SK-N-SH (cell line): ENCODE results near the gene MLLT3. TPM values are rescaled to one million over a fixed set of nuclear protein-coding genes. Genes with fewer than 3 reads are reported as not detected.

Experiments used
- CTCF ChIA-PET: fragments of 300-600, 350-600 bp; formaldehyde crosslinking; extraction: SDS; loops from one replicate; lab custom pipeline; 2021; lab: Yijun Ruan, JAX
- POLR2A ChIA-PET: fragments of 350-600 bp; sonication (Branson Sonifier 250); formaldehyde crosslinking; extraction: SDS; loops from one replicate; lab custom pipeline; 2020; ENCODE audit warnings: antibody characterized with exemption, inconsistent platforms; lab: Yijun Ruan, JAX
- DNase-seq: peaks from one replicate; pipeline ENCODE4 v3.0.0; 2012
- H2AFZ ChIP-seq: fragments of 200-600 bp; sonication (generic); 2 replicates; pipeline ENCODE4 v1.8.1; 2016; ENCODE audit warnings: antibody characterized with exemption, mild to moderate bottlenecking, low read depth
- H3F3A ChIP-seq: fragments of 200-600 bp; sonication (generic); replicated peaks from 2 replicates; pipeline ENCODE3; 2016; ENCODE audit warnings: antibody characterized with exemption, mild to moderate bottlenecking; ENCODE audit not compliant: insufficient read depth
- H3K27ac ChIP-seq, 2 experiments: fragments of 200-500 bp in 1 of 2; fragments of 200-600 bp in 1 of 2; sonication (Bioruptor generic) in 1 of 2; sonication (generic), shearing (Covaris generic) in 1 of 2; 2 replicates each; pipeline versions ENCODE4 v1.5.1 to v1.6.1; 2014 to 2016; ENCODE audit warnings: low read depth in 2 of 2, inconsistent platforms in 1 of 2, low read length in 1 of 2, mild to moderate bottlenecking in 1 of 2, mixed read lengths in 1 of 2
- H3K27me3 ChIP-seq: fragments of 200-600 bp; sonication (generic), shearing (Covaris generic); 2 replicates; pipeline ENCODE4 v1.6.1; 2016; ENCODE audit warnings: mixed run types; ENCODE audit not compliant: insufficient read depth
- H3K36me3 ChIP-seq, 2 experiments: fragments of 200-500 bp in 1 of 2; fragments of 200-600 bp in 1 of 2; sonication (Bioruptor generic) in 1 of 2; sonication (generic) in 1 of 2; replicated peaks in 1 of 2; 2 replicates each; pipeline versions ENCODE3 to v1.5.1; 2014 to 2016; ENCODE audit warnings: low read length in 1 of 2, mild to moderate bottlenecking in 1 of 2; ENCODE audit not compliant: insufficient read depth in 2 of 2, control insufficient read depth in 1 of 2
- H3K4me1 ChIP-seq, 2 experiments: fragments of 200-500 bp in 1 of 2; fragments of 200-600 bp in 1 of 2; sonication (Bioruptor generic) in 1 of 2; sonication (generic), shearing (Covaris generic) in 1 of 2; 2 replicates each; pipeline versions ENCODE4 v1.5.1 to v1.6.1; 2014 to 2016; ENCODE audit warnings: low read depth in 1 of 2, low read length in 1 of 2, mixed run types in 1 of 2; ENCODE audit not compliant: insufficient read depth in 2 of 2, control insufficient read depth in 1 of 2
- H3K4me2 ChIP-seq: fragments of 200-600 bp; sonication (generic), shearing (Covaris generic); 2 replicates; pipeline ENCODE4 v1.6.1; 2017; ENCODE audit warnings: mixed run types
- H3K4me3 ChIP-seq, 2 experiments: fragments of 200-500 bp in 1 of 2; fragments of 200-600 bp in 1 of 2; sonication (Bioruptor generic) in 1 of 2; sonication (generic), shearing (Covaris generic) in 1 of 2; 2 replicates each; pipeline versions ENCODE4 v1.5.1 to v1.8.1; 2014 to 2016; ENCODE audit warnings: low read depth in 2 of 2, inconsistent platforms in 1 of 2, low read length in 1 of 2, mild to moderate bottlenecking in 1 of 2, mixed read lengths in 1 of 2, moderate library complexity in 1 of 2
- H3K79me2 ChIP-seq: fragments of 200-600 bp; sonication (generic); 2 replicates; pipeline ENCODE4 v1.8.1; 2017; ENCODE audit warnings: mild to moderate bottlenecking; ENCODE audit not compliant: insufficient read depth
- H3K9ac ChIP-seq: fragments of 200-600 bp; sonication (generic); 2 replicates; pipeline ENCODE4 v1.6.1; 2017; ENCODE audit warnings: mixed run types
- H3K9me2 ChIP-seq: fragments of 200-600 bp; sonication (generic); 2 replicates; pipeline ENCODE4 v1.6.1; 2017; ENCODE audit warnings: mixed run types
- H3K9me3 ChIP-seq: fragments of 200-600 bp; sonication (generic); 2 replicates; pipeline ENCODE4 v1.6.1; 2017; ENCODE audit warnings: mixed run types, mild to moderate bottlenecking, moderate library complexity
- H4K20me1 ChIP-seq: fragments of 200-600 bp; sonication (generic); 2 replicates; pipeline ENCODE4 v1.6.1; 2017; ENCODE audit warnings: mild to moderate bottlenecking, mixed run types; ENCODE audit not compliant: insufficient read depth
- CHD2 ChIP-seq: fragments of 150-350 bp; IDR thresholded peaks from 2 replicates; pipeline ENCODE4 v1.6.1; 2018; ENCODE audit warnings: low read length; ENCODE audit not compliant: partially characterized antibody
- EP300 ChIP-seq, 2 experiments: IDR thresholded peaks; 2 replicates each; pipeline versions ENCODE4 v1.4.0 to v1.6.1; 2012; ENCODE audit warnings: borderline replicate concordance in 1 of 2, low read depth in 1 of 2, low read length in 1 of 2
- EZH2phosphoT487 ChIP-seq: fragments of 200-600 bp; sonication (generic); IDR thresholded peaks from 2 replicates; pipeline ENCODE4 v1.6.1; 2017; ENCODE audit warnings: low read depth, mixed run types, mild to moderate bottlenecking, antibody characterized with exemption, moderate library complexity, borderline replicate concordance
- FOXM1 ChIP-seq: IDR thresholded peaks from 2 replicates; pipeline ENCODE4 v1.4.0; 2012; ENCODE audit warnings: low read depth, mild to moderate bottlenecking
- GATA2 ChIP-seq: sonication (generic); formaldehyde crosslinking; IDR thresholded peaks from 2 replicates; pipeline ENCODE4 v1.5.0; 2020; ENCODE audit warnings: mild to moderate bottlenecking, missing genetic modification reagents
- JUND ChIP-seq: IDR thresholded peaks from 2 replicates; pipeline ENCODE4 v1.4.0; 2012
- MXI1 ChIP-seq: IDR thresholded peaks from 2 replicates; pipeline ENCODE4 v1.6.1; 2012; ENCODE audit warnings: mild to moderate bottlenecking, low read depth, low read length, improper control_type of control experiment
- NFIC ChIP-seq: IDR thresholded peaks from 2 replicates; pipeline ENCODE4 v1.4.0; 2012; ENCODE audit warnings: borderline replicate concordance
- NRF1 ChIP-seq: IDR thresholded peaks from 2 replicates; pipeline ENCODE4 v1.6.1; 2012; ENCODE audit warnings: low read depth, mild to moderate bottlenecking, low read length
- TAF1 ChIP-seq: IDR thresholded peaks from 2 replicates; pipeline ENCODE4 v1.6.1; 2012; ENCODE audit warnings: low read depth, mild to moderate bottlenecking, low read length, moderate library complexity, borderline replicate concordance
- TCF12 ChIP-seq: IDR thresholded peaks from 2 replicates; pipeline ENCODE4 v1.4.0; 2012
- YY1 ChIP-seq: IDR thresholded peaks from 2 replicates; pipeline ENCODE4 v1.4.0; 2012; ENCODE audit warnings: low read depth, mild to moderate bottlenecking
- WGBS: methylation state at CpG from one replicate; pipeline ENCODE4 v1.1.6; 2017; ENCODE audit warnings: low lambda C conversion rate; 5-methylcytosine and 5-hydroxymethylcytosine counted together
- polyA plus RNA-seq, 3 experiments: library from polyadenylated mRNA; depleted of rRNA; stranded (reverse); fragments of >200 nt; gene quantifications; 2 replicates each; pipeline ENCODE4 v1.2.3, GENCODE V29; 2012
- TF ChIP-seq, protein P1 (sequence below): fragments of 150-350 bp; IDR thresholded peaks from 2 replicates; pipeline ENCODE4 v1.6.1; 2016; ENCODE audit warnings: mild to moderate bottlenecking, low read depth, low read length

The MLLT3 gene
- polyA plus RNA-seq, 1 of the 3 experiments (the other 2 are of a cell fraction), result 3.9 TPM

GRCh38 chr9:20477940-20478620 is 144.2 kb downstream of the MLLT3 start:
- H3K36me3 ChIP-seq, result no peaks in the 10 kb centered on the region
- no peaks in the 10 kb centered on the region for H4K20me1 ChIP-seq
- no peak overlapping the region for H3K9ac ChIP-seq
- H3F3A ChIP-seq, result no peaks in the 10 kb centered on the region
- H2AFZ ChIP-seq, result no peak overlapping the region
- CTCF ChIA-PET, result no interaction called here
- no peaks in the 10 kb centered on the region for H3K9me2 ChIP-seq
- H3K4me1 ChIP-seq, result no peaks in the 10 kb centered on the region; a peak in 1 of 4 replicates
- no peak overlapping the region for H3K4me3 ChIP-seq
- no peak for DNase-seq
- H3K27me3 ChIP-seq, result no peaks in the 10 kb centered on the region
- WGBS, result 89% methylated on average over 7 of the region's 7 CpGs
- peak; percentile 29; the same call in 1 of the 2 replicates for TF ChIP-seq NFIC
- no peak for TF ChIP-seq EP300 (IDR thresholded peaks at IDR 0.05; ENCODE audit: borderline replicate concordance in 1 of 2, low read depth in 1 of 2, low read length in 1 of 2)
- TF ChIP-seq TCF12, result peak; percentile 19; the same call in 1 of the 2 replicates
- TF ChIP-seq YY1, result no peak
- TF ChIP-seq CHD2, result no peak
- no peaks in the 10 kb centered on the region for H3K9me3 ChIP-seq
- no peak overlapping the region for H3K27ac ChIP-seq
- H3K4me2 ChIP-seq, result no peak overlapping the region
- POLR2A ChIA-PET, result no interaction called here
- no peaks in the 10 kb centered on the region for H3K79me2 ChIP-seq

DNA sequence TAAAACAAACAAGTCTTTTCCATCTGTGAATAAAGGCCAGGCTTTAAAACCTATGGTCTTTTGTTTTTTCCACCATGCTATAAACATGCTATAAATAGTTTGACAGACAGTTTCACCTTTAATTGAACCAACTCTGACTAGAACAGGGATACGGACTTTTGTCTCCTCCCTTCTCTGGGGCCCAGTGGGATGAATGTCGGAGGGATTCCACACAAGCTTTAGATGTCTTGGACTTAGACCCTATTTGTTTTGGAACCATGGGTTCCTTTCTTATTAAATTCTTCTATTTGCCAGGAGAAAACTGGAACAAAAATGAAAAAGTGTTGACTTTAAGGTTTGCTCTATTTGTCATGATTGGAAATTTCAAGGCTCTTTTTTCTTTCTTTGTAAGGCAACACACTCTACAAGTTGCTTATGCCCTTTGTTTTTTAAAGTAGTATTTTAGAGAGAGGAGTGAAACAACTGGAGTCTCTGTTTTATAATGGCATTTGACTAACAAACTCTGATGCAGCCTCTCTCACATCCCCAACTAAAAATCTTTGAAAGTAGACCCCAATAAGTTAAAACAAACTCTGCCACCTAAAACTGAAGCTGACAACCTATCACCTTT is 145.3 kb downstream of the MLLT3 start:
- no peaks in the 10 kb centered on the region for H3F3A ChIP-seq
- no peaks in the 10 kb centered on the region for H3K9me2 ChIP-seq
- 85% methylated on average over 2 of the region's 2 CpGs for WGBS
- ChIA-PET CTCF (interaction anchor here (1.0 kb wide), 1 partner anchor 14 kb away, joined by 3 read pairs; no protein-coding TSS in a partner anchor), POLR2A (no interaction called here)
- H4K20me1 ChIP-seq, result no peaks in the 10 kb centered on the region
- peaks cover 0 to 4% of the 10 kb centered on the region in 2 experiments; a peak in 1 of 4 replicates for H3K4me1 ChIP-seq
- no peak for TF ChIP-seq MXI1
- no peak for TF ChIP-seq CHD2
- no peak for TF ChIP-seq GATA2 (CRISPR knock-in tag)
- no peak for TF ChIP-seq NRF1
- TF ChIP-seq EZH2phosphoT487, result no peak
- TF ChIP-seq TCF12, result no peak
- TF ChIP-seq, protein P1, sequence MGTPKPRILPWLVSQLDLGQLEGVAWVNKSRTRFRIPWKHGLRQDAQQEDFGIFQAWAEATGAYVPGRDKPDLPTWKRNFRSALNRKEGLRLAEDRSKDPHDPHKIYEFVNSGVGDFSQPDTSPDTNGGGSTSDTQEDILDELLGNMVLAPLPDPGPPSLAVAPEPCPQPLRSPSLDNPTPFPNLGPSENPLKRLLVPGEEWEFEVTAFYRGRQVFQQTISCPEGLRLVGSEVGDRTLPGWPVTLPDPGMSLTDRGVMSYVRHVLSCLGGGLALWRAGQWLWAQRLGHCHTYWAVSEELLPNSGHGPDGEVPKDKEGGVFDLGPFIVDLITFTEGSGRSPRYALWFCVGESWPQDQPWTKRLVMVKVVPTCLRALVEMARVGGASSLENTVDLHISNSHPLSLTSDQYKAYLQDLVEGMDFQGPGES, result no peak
- TF ChIP-seq FOXM1, result no peak
- no peak for TF ChIP-seq TAF1
- TF ChIP-seq JUND, result no peak
- no peaks in the 10 kb centered on the region for H3K36me3 ChIP-seq
- H3K27me3 ChIP-seq, result no peaks in the 10 kb centered on the region
- no peaks in the 10 kb centered on the region for H3K79me2 ChIP-seq
- no peak overlapping the region for H2AFZ ChIP-seq
- no peaks in the 10 kb centered on the region for H3K9me3 ChIP-seq
- H3K9ac ChIP-seq, result no peak overlapping the region
- DNase-seq, result no peak
- no peak overlapping the region for H3K27ac ChIP-seq
- H3K4me2 ChIP-seq, result no peak overlapping the region
- H3K4me3 ChIP-seq, result no peak overlapping the region
